GM21423 (cell line): ENCODE results near the gene OSBPL3.

Source experiments
- ATAC-seq: cut with Tn5 transposase; IDR thresholded peaks from one replicate; pipeline ENCODE4 v1.9.1; 2021; ENCODE audit warnings: mild to moderate bottlenecking, moderate library complexity; ENCODE audit not compliant: unreplicated experiment

OSBPL3 gene

DNA sequence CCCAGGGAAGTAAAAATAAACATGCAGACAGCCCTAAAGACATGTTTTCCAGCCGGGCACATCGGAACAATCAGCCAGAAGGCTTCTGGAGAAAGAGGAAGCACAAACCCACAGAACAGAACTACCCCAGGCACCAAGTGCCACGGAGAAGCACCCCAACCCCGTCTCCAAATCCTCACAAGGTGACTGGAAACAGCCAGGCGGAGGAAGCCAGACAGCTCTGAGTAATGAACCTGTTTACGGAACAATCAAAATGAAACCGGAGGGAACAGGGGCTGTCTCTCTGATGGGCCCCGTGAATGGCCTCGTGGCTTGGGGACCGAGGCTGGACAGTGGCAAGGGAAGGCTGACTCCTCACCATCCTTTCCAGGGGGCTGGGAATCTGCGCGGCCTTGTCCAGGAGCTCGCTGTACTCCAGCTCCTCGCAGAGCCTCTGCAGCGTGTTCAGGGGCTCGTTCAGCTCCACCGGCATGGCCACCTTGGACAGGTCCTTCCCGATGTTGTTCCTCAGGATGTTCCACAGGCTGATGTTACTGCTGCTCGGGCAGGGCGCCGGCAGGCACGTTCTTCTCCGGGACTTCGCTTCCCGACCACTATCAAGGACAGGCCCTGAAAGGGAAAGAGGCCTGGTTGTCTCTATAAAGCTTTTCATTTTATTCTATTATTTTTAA, 145.7 kb downstream of the OSBPL3 start:
- ATAC-seq: peak; percentile 40

DNA sequence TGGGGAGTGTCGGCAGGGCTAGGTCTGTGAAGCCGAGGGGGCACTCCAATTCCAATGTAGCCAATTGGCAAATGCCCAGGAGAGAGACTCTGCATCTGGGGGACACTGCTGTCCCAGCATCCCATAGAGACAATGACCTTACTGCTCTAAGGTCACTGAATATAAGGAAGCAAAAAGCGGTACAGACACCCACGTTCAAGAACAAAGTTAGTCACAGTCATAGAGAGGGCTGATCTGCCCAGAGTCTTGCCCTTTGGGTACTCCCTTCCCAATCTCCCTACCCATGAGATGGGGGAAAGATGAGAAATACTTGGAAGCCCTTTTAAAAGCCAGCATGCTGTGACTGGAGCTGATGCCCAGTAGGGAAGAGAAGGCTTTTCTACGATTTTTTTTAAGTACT, 146.4 kb downstream of the OSBPL3 start:
- ATAC-seq: no peak

DNA sequence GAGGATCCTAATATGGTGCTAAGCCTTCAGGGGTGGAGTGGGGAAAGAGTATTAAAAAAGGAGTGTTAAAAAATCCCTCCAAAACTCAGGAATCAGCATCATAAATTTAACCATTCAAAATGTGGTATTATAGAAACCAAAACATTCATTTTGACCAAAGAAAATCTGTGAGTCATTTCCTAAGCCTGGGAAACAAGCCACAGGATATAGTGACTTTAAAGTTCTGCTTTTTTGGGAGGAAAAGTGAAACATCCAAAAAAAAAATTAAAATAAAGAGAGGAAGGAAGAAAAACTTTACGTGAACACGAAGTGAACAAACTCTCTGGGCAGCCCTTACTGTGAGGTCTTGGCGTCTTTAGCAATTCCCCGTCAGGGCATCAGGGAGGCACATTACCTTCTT, 148.7 kb downstream of the OSBPL3 start:
- ATAC-seq: no peak

DNA sequence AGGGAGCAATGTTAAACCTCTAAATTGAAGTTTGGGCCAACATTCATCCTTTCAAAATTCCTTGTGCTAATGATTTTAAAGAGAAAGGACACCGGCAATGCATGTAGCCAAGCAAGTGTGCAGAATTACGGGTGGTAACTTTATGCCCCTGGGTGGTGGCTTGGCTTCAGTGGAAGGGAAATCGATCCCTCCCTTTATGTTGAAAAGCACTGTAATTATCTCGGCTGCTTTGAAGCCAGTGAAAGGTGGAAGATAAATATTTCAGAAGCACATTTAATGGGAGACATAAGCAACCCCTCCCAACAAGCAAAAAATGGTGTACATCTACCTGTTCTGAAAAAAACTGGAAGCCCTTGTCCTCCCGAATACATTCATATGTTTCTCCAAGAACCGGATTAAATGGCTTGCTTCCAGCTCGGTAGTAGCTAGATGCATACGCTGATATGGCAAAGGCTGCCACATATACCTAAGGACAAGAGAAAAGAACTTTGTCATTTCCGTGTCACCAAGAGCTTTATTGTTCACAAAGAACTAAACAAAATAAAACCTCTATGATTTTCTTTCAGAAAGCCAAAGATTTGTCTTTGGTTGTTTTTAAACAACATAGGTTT, 149.4 kb downstream of the OSBPL3 start:
- ATAC-seq: no peak

DNA sequence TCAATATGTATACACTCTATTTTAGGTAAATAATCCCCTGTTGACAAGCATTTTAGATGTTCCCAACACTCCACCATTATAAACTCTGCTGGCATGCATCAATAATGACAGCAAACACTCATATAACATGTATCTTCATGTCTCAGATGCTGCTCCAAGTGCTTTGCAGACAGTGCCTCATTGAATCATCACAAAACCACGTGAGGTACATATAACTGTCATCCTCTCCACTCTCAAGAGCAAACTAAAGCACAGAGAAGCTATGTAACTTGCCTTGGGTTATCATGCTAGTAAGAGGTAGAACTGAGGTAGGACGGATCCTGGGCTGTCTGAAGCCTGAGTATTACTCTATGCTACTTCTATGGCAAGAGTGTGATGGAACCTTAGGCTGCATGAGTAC, 150.2 kb downstream of the OSBPL3 start:
- no peak for ATAC-seq

DNA sequence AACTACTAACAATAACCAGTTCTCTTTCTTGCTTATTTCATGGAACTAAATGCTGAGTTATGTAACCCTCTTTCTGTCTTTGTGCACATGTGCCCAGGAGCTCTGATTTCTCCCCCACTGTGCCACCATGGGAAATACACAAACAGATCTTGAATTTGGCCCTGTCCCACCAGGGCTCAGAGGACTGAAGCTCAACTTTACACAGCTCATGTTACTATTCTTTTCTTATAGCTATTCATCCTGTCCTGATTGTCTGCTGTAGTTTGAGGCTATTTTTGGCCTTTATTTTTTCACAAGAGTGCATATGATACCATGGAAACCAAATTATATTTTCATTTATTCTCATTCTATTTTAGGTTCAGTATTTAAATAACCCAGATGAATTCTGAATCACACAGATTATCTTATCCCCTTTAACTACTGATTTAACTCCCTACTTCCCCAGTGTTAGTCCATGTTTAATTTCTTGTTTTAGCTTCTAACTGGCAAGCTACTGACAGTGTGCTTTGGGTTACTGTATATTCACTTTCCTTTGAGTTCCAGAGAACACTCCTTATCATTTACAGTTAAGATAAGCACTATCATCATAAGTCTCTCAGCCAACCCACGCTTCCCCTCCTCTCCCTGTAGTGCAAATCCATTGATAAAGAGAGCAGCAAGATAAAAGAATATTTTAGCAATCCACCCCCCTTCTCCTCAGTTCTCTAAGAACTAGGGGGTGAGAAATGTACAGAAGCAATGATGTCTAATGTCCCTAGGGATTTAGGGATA, 150.9 kb downstream of the OSBPL3 start:
- ATAC-seq: no peak

DNA sequence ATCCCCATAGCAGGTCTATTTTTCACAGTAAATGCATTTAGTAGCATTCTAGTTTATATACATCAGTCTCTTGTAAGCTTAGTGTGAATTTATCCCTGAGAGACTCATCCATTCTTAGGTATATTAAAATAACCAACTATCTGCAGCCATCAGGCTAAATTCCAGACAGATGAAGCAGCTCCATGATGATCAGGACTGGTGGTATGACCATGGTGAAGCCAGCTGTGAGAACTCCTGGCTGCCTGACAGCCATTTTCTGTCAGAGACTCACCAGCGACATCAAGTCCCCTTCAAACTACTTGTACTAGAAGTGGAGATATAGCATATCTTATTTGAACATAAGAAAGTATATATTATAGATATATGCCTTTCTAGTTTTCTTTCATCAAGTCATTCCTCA, 152.4 kb downstream of the OSBPL3 start:
- no peak for ATAC-seq

DNA sequence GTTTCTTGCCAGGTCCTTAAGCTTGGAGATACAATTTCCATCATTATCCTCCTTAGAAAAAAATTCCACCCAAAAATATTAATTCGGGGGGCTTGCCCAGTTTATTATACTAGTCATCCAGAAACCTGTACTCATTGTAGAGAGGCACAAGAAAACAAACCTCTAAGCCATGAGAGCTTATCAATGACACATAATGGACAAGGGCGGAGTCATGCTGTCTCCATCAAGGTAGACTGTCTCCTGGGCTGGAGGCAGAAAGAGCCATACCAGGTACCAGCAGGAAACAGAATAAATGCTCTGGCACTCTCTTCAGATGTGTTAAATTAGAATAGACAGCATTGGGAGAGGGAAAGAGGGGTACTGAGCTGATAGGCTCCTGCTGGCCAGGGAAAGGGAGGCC, 153.0 kb downstream of the OSBPL3 start:
- ATAC-seq: no peak

DNA sequence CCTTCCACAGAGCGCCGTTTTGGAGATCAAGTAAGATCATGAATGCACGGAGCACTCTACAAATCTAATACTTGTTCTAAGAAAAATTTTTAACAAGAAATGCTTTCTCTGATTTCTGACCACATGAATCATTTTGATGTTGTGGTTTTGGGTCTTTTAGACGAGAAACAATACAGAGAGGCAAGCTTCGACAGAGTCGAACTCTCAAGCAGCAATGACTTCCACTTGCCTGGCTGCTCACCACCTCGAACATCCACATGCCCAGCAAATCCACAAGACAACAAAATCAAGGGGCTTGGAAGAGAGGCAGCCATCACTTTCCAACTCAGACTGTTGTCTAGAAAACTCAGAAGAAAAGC, 153.3 kb downstream of the OSBPL3 start:
- ATAC-seq: no peak

DNA sequence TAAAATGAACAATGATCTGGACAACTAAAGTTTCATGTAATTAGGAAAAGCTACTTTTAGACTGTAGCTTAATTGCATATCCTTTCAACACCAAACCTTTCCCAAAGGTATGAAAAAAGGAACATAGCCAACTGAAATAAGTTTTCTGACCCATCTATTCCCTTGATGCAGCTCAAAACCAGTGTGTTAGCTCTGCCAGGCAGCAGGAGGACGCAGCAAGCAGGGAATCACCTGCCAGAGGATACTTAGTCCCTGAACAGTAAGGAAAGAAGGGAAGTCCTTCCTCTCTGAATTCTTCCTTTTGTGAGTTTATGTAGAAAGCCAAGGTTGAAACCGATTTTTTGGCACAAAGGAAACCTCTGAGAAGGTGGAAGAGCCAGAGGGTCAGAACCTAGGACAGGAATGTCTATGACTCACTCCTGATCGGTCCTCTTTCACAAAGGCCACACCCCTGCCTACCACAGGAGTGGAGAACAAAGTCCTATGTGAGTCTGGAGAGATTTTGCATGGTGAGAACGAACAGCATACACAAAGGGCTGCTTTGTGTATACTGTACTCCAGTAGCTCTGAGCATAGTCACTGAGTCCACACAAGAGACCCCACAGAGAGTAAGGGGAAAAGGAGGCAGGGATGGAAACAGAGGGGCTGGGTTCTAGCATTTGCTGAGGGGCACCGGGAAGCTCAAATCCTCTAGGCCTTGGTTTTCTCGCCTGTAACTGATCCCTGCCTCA, 153.9 kb downstream of the OSBPL3 start:
- no peak for ATAC-seq

DNA sequence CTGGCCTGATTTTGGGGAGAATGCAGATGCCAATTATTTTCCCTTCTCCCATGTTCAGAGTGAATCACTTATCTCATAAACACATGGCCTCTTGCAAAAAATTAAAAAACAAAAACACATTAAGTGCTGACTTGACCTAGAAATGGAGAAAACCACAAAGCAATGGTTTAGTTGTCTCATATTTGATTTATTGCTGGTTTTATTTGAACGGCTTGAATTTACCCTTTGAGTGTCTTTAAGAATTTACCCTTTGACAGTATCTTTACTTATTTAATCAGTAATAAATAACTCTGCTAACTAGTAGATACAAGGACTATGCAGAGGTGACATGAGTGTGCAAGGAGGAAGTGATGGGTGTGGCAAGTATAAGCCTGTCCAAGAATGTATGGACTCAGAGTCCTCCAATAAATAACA, 154.6 kb downstream of the OSBPL3 start:
- ATAC-seq: no peak

DNA sequence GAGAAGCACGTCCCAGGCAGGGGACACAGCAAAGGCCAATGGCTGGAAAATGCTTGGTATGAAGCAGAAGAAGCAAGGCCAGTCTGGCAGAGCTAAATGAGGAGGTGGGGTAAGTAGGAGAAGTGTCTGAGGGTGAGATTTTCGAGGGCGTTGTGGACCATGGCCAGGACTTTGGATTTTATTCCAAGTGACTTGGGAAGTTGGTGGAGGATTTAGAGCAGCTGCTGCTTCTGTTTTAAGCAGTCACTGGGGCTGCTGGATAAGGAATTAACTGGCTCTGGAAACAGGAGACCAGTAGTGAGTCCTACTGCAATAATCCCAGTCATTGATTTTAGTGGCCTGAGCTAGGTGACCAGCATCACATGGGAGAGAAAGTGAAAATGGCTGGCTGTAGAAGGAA, 155.1 kb downstream of the OSBPL3 start:
- no peak for ATAC-seq

DNA sequence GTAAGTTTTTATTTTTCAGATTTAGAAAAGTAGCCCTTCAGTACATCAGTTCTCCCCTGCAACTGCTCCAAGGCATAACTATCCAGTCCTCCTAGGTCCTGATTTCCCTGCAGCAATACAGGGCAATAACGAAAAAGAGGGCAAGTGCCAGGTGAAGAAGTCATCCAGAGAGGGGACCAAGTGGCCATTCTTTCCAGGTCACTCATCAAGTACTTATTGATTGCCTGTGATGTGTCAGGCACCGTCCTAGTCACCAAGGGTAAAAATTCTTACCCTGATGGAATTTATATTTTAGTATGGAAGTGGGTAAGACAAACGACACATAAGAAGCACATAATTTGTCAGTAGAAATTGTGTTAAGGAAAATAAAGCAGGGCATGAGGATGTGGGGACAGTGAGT, 155.6 kb downstream of the OSBPL3 start:
- ATAC-seq: no peak

DNA sequence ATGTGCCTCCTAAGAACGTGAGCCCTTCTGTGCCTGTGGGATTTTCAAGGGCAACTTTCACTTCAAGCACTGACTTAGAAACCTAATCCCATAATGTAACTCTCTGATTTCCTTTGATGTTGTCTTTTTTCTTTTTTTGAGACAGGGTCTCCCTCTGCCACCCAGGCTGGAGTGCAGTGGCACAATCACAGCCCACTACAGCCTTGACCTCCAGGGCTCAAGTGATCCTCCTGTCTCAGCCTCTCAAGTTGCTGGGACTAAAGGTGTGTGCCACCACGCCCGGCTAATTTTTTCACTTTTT, 158.3 kb downstream of the OSBPL3 start:
- ATAC-seq: no peak

DNA sequence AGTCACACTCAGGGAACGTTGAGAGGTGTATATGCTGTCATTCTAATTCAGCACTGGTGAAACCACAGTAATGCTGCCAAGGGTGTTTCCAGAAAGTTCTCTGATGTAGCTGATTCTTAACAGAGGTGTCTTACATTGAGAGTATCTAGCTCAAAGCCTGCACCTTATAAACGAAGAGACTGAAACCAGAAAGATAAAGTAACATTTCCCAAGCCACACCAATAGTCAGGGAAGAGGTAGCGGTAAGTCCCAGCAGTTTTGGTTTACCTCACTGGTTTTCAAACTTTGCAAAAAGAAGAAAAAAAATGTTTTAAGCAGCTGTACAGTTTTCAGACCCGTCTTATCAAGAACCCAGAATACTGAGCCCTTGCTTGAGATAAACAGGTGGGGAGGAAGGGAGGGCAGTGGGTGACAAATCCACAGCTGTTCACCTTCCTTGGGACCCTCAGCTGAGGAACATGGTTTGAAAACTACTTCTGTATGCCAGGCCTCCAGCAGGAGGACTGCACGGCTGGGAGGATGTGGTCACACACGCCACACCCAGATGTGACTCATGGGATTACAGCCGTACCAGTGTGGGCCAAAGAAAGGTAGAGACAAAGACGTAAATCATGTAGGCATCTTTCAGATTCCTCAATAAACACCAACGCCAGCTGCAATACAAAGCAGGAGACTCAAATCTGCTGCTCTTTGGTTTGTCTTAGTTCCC, 158.8 kb downstream of the OSBPL3 start:
- peak; percentile 83 for ATAC-seq

DNA sequence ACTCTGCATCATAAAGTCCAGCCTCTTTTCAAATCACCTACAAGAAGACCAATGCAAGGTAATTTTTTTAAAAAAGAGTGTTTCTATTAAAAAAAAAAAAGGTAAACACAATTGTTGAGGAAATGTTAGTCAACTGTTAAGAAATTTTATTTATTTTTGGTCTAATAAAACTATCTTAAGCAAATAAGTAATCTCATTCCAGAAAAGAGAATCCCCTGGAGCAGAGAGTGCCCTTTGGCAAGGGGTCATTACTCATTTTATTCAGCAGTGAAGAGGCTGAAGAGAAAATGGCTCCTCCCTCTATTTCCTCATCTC, 159.3 kb downstream of the OSBPL3 start:
- ATAC-seq: no peak

DNA sequence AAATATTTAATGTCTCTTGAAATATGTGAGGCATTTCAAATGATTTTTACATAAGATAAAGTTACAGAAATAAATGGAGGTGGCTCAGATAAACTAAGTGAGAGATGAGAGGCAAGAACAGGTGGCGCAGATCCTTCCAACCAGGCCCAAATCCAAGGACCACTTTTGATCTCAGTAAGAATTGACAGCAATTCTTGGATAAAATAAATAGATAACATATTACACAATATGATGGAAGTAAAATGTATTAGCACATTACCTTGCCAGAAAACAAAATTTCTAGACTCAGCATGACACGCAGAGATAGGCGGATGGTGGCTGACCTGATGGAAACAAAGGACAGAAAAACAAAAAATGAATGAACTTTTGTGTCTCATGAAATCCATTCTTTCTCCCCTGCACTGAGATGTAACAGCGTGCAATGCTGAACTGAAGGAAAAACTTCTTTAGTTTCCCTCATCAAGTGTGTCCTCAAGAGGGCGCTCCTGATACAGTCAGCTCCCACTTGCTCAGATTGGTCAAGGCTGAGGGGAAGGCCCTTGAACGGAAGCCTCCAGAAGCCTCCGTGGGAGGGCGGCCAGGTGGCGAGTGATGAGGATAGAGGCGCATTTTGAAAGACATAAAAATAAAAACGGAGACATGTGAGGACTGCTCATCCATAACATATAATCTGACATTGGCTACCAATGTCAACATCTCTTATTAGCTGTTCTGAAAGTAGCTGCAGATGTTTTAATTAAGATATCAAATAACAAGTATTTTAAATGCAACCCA, 159.9 kb downstream of the OSBPL3 start:
- peak; percentile 71 for ATAC-seq

DNA sequence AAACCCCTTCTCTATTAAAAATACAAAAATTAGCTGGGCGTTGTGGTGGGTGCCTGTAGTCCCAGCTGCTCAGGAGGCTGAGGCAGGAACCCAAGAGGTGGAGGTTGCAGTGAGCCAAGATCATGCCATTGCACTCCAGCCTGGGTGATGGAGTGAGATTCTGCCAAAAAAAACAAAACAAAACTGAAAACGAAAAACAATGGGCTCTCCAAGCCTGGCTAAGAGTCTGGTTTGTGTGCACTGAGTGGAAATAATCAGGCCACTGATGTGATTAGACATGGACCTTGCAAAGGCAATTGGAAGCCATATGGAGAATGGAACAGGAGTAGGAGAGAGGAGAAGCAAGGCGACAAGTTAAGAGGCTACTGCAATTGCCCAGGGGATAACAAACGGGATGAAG, 162.6 kb downstream of the OSBPL3 start:
- no peak for ATAC-seq

DNA sequence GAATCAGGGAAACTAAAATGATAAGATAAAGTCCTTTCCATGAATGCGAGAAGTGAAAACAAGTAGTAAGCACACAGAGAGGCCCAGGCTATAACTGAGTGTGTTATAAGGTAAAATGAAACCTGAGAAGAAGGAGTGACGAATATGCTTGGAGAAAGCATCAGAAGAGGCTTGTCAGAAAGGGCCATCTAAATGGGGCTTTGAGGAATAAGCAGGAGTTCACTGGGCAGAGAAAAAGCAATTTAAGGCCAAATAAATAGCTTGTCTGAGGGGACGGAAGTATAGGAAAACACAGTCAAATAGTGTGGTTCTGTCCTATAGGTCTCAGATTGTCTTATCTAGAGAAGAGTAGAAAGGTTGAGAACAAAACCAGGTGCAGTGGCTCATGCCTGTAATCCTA, 163.1 kb downstream of the OSBPL3 start:
- no peak for ATAC-seq

DNA sequence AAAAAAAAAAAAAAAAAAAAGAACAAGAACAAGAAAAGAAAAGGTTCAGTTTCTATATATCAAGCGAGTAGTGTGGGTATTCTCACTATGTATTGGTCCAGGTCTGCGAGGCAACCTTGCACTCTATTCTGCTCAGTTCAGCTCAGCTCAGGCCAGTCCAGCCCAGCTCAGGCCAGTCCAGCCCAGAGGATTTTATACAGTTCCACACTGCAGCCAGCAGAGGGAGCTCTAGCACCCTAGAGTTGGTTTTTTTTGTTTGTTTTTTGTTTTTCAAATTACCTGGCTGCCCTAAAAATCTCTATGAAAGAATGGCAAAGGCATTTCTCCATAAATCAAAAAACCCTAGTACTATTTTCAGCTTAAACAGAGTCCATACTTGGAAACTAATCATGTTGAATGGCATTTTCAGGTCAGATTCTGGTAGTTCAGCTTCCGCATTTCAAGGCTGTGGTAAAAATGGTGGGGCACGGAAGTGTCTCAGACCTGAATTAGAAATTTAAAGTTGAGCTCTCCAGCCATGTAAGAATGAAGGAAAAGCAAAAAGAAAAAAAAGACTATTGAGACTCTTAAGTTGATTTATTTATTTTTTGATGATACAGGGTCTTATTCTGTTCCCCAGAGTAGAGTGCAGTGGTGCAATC, 167.6 kb downstream of the OSBPL3 start:
- no peak for ATAC-seq
